ENCODE results near the gene SPSB1.

The SPSB1 gene

GRCh38 chr1:9397047-9397446 is 104.4 kb downstream of the SPSB1 start:
- H3K4ac ChIP-seq (ENCODE audit: low read depth, low read length): no peak overlapping the region
- no peak overlapping the region for H4K12ac ChIP-seq (ENCODE audit: low read depth, low read length)
- no peak overlapping the region for H2BK5ac ChIP-seq (ENCODE audit: low read depth, low read length, poor library complexity)
- H3K27me3 ChIP-seq (ENCODE audit: insufficient read depth, low read length): no peaks in the 10 kb centered on the region
- H3K9ac ChIP-seq (ENCODE audit: low read length): no peak overlapping the region
- H2BK120ac ChIP-seq (ENCODE audit: insufficient read depth, low read length, poor library complexity): no peak overlapping the region
- H4K91ac ChIP-seq (ENCODE audit: low read depth, low read length): peak overlapping the region; percentile 84
- no peak overlapping the region for H3K4me3 ChIP-seq (ENCODE audit: low read depth, low read length)
- H3K9me3 ChIP-seq (ENCODE audit: insufficient read depth, low read depth, low read length): peaks cover 5% of the 10 kb centered on the region
- peaks cover 5% of the 10 kb centered on the region for H3K79me2 ChIP-seq (ENCODE audit: control insufficient read depth, insufficient read depth, low read length, poor library complexity)
- H3K27ac ChIP-seq (ENCODE audit: low read depth, low read length): no peak overlapping the region
- no peak overlapping the region for H3K4me2 ChIP-seq (ENCODE audit: low read length)
- no CpG with 5 or more reads among the region's 6 CpGs for whole genome bisulfite sequencing (ENCODE audit: extremely low coverage, insufficient coverage, insufficient read length)
- H3K36me3 ChIP-seq (ENCODE audit: control insufficient read depth in 1 of 2, insufficient read depth in 2 of 2, low read length in 2 of 2): no peaks in the 10 kb centered on the region
- no peak overlapping the region for H3K23ac ChIP-seq (ENCODE audit: low read length)
- H3K18ac ChIP-seq (ENCODE audit: low read length): no peak overlapping the region
- no peak overlapping the region for H2AFZ ChIP-seq (ENCODE audit: insufficient read depth, low read length, poor library complexity)
- H3K4me1 ChIP-seq (ENCODE audit: control insufficient read depth in 1 of 2, insufficient read depth in 2 of 2, low read length in 2 of 2): peaks cover 22 to 23% of the 10 kb centered on the region in 2 experiments
- H2BK12ac ChIP-seq (ENCODE audit: low read length): peak overlapping the region; percentile 1
- peak overlapping the region; percentile 38 for H3K14ac ChIP-seq (ENCODE audit: low read length)
- DNase-seq: no peak
- H2AK5ac ChIP-seq (ENCODE audit: low read length): peak overlapping the region; percentile 0
- peaks cover 31% of the 10 kb centered on the region for H3K79me1 ChIP-seq (ENCODE audit: low read length)
- H4K8ac ChIP-seq (ENCODE audit: low read depth, low read length): no peak overlapping the region

DNA sequence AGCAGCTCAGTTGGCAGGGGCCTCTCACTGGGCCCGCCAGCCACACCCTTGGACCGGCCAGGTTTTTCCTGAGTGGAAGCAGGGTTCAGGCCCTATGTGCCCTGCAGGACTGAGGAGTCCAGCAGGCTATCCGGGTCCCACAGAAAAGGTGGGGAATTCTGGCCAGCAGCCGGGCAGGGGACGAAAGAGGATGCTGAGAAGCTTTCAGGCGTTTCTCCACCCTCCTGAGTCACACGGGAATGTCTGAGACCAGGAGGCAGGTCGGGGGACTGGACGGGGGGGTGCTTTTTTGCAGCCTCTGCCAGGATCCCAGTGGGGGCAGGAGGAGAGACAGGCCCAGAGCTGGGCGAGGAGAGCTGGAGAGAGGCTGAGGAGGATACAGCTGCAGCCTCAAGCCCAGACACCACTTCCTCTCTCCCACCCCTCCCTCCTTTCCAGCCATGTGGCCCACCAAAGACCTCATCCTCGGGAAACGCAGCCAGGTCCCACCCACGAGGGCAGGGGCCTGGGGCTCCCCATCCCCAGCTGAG is 105.4 kb downstream of the SPSB1 start:
- H3K4me1 ChIP-seq (ENCODE audit: control insufficient read depth in 1 of 2, insufficient read depth in 2 of 2, low read length in 2 of 2): peaks cover 25% of the 10 kb centered on the region in 2 experiments
- peak overlapping the region; percentile 59 for H3K14ac ChIP-seq (ENCODE audit: low read length)
- H3K27ac ChIP-seq (ENCODE audit: low read depth, low read length): peak overlapping the region; percentile 63
- no CpG with 5 or more reads among the region's 13 CpGs for WGBS (ENCODE audit: extremely low coverage, insufficient coverage, insufficient read length)
- peaks cover 35% of the 10 kb centered on the region for H3K79me1 ChIP-seq (ENCODE audit: low read length)
- H4K8ac ChIP-seq (ENCODE audit: low read depth, low read length): peak overlapping the region; percentile 40
- H3K36me3 ChIP-seq (ENCODE audit: control insufficient read depth in 1 of 2, insufficient read depth in 2 of 2, low read length in 2 of 2): no peaks in the 10 kb centered on the region
- peak overlapping the region; percentile 73 for H3K18ac ChIP-seq (ENCODE audit: low read length)
- H4K12ac ChIP-seq (ENCODE audit: low read depth, low read length): peak overlapping the region; percentile 43
- peak overlapping the region; percentile 98 for H2BK12ac ChIP-seq (ENCODE audit: low read length)
- no peak for DNase-seq
- H3K79me2 ChIP-seq (ENCODE audit: control insufficient read depth, insufficient read depth, low read length, poor library complexity): peaks cover 5% of the 10 kb centered on the region
- H3K23ac ChIP-seq (ENCODE audit: low read length): no peak overlapping the region
- H3K9me3 ChIP-seq (ENCODE audit: insufficient read depth, low read depth, low read length): peaks cover 5% of the 10 kb centered on the region
- H2BK120ac ChIP-seq (ENCODE audit: insufficient read depth, low read length, poor library complexity): peak overlapping the region; percentile 74
- H3K4me2 ChIP-seq (ENCODE audit: low read length): no peak overlapping the region
- no peak overlapping the region for H3K9ac ChIP-seq (ENCODE audit: low read length)
- peak overlapping the region; percentile 89 for H4K91ac ChIP-seq (ENCODE audit: low read depth, low read length)
- peak overlapping the region; percentile 45 for H2BK5ac ChIP-seq (ENCODE audit: low read depth, low read length, poor library complexity)
- H3K4ac ChIP-seq (ENCODE audit: low read depth, low read length): peak overlapping the region; percentile 71
- no peaks in the 10 kb centered on the region for H3K27me3 ChIP-seq (ENCODE audit: insufficient read depth, low read length)
- H2AK5ac ChIP-seq (ENCODE audit: low read length): peak overlapping the region; percentile 89
- no peak overlapping the region for H3K4me3 ChIP-seq (ENCODE audit: low read depth, low read length)
- H2AFZ ChIP-seq (ENCODE audit: insufficient read depth, low read length, poor library complexity): peak overlapping the region; percentile 32

GRCh38 chr1:9399510-9400424 is 107.1 kb downstream of the SPSB1 start:
- H3K23ac ChIP-seq (ENCODE audit: low read length): no peak overlapping the region
- H3K79me1 ChIP-seq (ENCODE audit: low read length): peaks cover 40% of the 10 kb centered on the region
- H2BK12ac ChIP-seq (ENCODE audit: low read length): peak overlapping the region; percentile 33
- peak overlapping the region; percentile 24 for H2BK5ac ChIP-seq (ENCODE audit: low read depth, low read length, poor library complexity)
- H3K79me2 ChIP-seq (ENCODE audit: control insufficient read depth, insufficient read depth, low read length, poor library complexity): peaks cover 5% of the 10 kb centered on the region
- peaks cover 2% of the 10 kb centered on the region for H3K9me3 ChIP-seq (ENCODE audit: insufficient read depth, low read depth, low read length)
- no peaks in the 10 kb centered on the region for H3K36me3 ChIP-seq (ENCODE audit: control insufficient read depth in 1 of 2, insufficient read depth in 2 of 2, low read length in 2 of 2)
- no peak overlapping the region for H3K4me3 ChIP-seq (ENCODE audit: low read depth, low read length)
- H4K91ac ChIP-seq (ENCODE audit: low read depth, low read length): peak overlapping the region; percentile 55
- H2AFZ ChIP-seq (ENCODE audit: insufficient read depth, low read length, poor library complexity): peak overlapping the region; percentile 10
- peak overlapping the region; percentile 54 for H4K8ac ChIP-seq (ENCODE audit: low read depth, low read length)
- peaks cover 31 to 32% of the 10 kb centered on the region in 2 experiments for H3K4me1 ChIP-seq (ENCODE audit: control insufficient read depth in 1 of 2, insufficient read depth in 2 of 2, low read length in 2 of 2)
- H2AK5ac ChIP-seq (ENCODE audit: low read length): peak overlapping the region; percentile 44
- peak overlapping the region; percentile 7 for H4K12ac ChIP-seq (ENCODE audit: low read depth, low read length)
- peak overlapping the region; percentile 36 for H2BK120ac ChIP-seq (ENCODE audit: insufficient read depth, low read length, poor library complexity)
- H3K4me2 ChIP-seq (ENCODE audit: low read length): no peak overlapping the region
- H3K27ac ChIP-seq (ENCODE audit: low read depth, low read length): no peak overlapping the region
- H3K27me3 ChIP-seq (ENCODE audit: insufficient read depth, low read length): no peaks in the 10 kb centered on the region
- peak overlapping the region; percentile 11 for H3K18ac ChIP-seq (ENCODE audit: low read length)
- DNase-seq: no peak
- no CpG with 5 or more reads among the region's 21 CpGs for WGBS (ENCODE audit: extremely low coverage, insufficient coverage, insufficient read length)
- no peak overlapping the region for H3K9ac ChIP-seq (ENCODE audit: low read length)
- H3K4ac ChIP-seq (ENCODE audit: low read depth, low read length): no peak overlapping the region
- peak overlapping the region; percentile 8 for H3K14ac ChIP-seq (ENCODE audit: low read length)

- peak overlapping the region; percentile 54 for H2BK120ac ChIP-seq (ENCODE audit: insufficient read depth, low read length, poor library complexity)
- H3K4me2 ChIP-seq (ENCODE audit: low read length): no peak overlapping the region
- H3K27me3 ChIP-seq (ENCODE audit: insufficient read depth, low read length): no peaks in the 10 kb centered on the region
- H2BK12ac ChIP-seq (ENCODE audit: low read length): peak overlapping the region; percentile 67
- peak overlapping the region; percentile 45 for H4K8ac ChIP-seq (ENCODE audit: low read depth, low read length)
- no CpG with 5 or more reads among the region's 13 CpGs for WGBS (ENCODE audit: extremely low coverage, insufficient coverage, insufficient read length)
- DNase-seq: no peak
- H3K79me1 ChIP-seq (ENCODE audit: low read length): peaks cover 43% of the 10 kb centered on the region
- peak overlapping the region; percentile 42 for H3K27ac ChIP-seq (ENCODE audit: low read depth, low read length)
- H3K23ac ChIP-seq (ENCODE audit: low read length): no peak overlapping the region
- H3K14ac ChIP-seq (ENCODE audit: low read length): peak overlapping the region; percentile 38
- no peak overlapping the region for H3K9ac ChIP-seq (ENCODE audit: low read length)
- peak overlapping the region; percentile 84 for H4K91ac ChIP-seq (ENCODE audit: low read depth, low read length)
- H2AK5ac ChIP-seq (ENCODE audit: low read length): peak overlapping the region; percentile 62
- no peaks in the 10 kb centered on the region for H3K36me3 ChIP-seq (ENCODE audit: control insufficient read depth in 1 of 2, insufficient read depth in 2 of 2, low read length in 2 of 2)
- H3K4me1 ChIP-seq (ENCODE audit: control insufficient read depth in 1 of 2, insufficient read depth in 2 of 2, low read length in 2 of 2): peaks cover 32 to 35% of the 10 kb centered on the region in 2 experiments
- H2BK5ac ChIP-seq (ENCODE audit: low read depth, low read length, poor library complexity): peak overlapping the region; percentile 6
- peaks cover under 1% of the 10 kb centered on the region for H3K9me3 ChIP-seq (ENCODE audit: insufficient read depth, low read depth, low read length)
- no peak overlapping the region for H2AFZ ChIP-seq (ENCODE audit: insufficient read depth, low read length, poor library complexity)
- H3K4me3 ChIP-seq (ENCODE audit: low read depth, low read length): no peak overlapping the region
- peaks cover 5% of the 10 kb centered on the region for H3K79me2 ChIP-seq (ENCODE audit: control insufficient read depth, insufficient read depth, low read length, poor library complexity)
- H3K18ac ChIP-seq (ENCODE audit: low read length): peak overlapping the region; percentile 8
- H4K12ac ChIP-seq (ENCODE audit: low read depth, low read length): peak overlapping the region; percentile 14
- peak overlapping the region; percentile 16 for H3K4ac ChIP-seq (ENCODE audit: low read depth, low read length)
Observed at GRCh38 chr1:9400425-9401079, 107.9 kb downstream of the SPSB1 start.
